Left renal cortex interstitium (tissue), 4 donors: ENCODE results near the gene FAM117B. TPM values are rescaled to one million over a fixed set of nuclear protein-coding genes. Genes with fewer than 3 reads are reported as not detected.
"Not testable (repeated sequence)": the region's sequence is repeated elsewhere in the genome, so short reads cannot be mapped to it uniquely, and the experiment has no call there.

Experiments used
- DNase-seq, 4 donors: peaks; one replicate each; pipeline ENCODE4 v3.0.0-alpha.2; 2013; ENCODE audit warnings: low read depth in 4 of 4, low spot score in 2 of 4, missing footprints in 1 of 4
- polyA plus RNA-seq, 4 donors: library from polyadenylated mRNA; unstranded; fragments of 120-200 nt; gene quantifications; one replicate each; pipeline ENCODE4 v1.2.1, GENCODE V29; 2013; ENCODE audit not compliant: insufficient read length in 4 of 4

FAM117B gene
- polyA plus RNA-seq, 4 donors = 26.6 to 31.9 (median 28.8) TPM

DNA sequence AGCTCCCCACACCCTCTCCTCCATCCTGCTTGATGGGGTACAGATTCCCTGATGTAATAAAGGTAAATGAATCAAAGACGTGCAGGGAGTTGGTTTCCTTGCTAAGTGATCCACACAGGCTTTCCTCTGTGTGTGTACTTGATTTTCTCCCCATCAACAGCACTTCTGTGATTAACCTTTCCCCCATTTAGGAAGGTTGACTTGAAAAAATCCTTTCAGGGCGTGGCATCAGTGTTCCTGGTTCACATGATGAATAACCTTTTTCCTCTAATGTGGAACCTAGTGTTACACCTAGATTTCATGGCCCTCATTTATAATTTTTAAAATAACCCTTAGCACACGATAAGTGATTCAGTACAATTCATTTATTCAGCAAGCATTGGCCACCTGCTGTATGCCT lies 121.8 kb downstream of the FAM117B start:
- no peak for DNase-seq

DNA sequence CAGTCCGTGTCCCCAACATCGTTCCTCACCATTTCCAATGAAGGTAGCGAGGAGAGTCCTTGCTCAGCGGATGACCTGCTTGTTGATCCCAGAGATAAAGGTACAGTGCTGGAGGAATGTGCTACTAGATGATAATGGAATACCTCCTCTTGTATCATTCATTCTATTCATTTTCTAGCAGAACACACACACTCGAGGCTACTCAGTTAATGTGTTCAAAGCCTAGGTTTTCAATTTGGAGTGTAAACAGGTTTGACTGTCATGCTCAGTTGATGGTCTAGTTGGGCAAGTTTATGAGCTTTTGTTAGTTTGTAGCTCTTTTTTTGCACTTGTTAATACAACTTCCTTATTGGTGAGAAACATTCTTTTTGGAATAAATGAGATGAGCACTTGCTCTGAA lies 122.6 kb downstream of the FAM117B start:
- no peak for DNase-seq

DNA sequence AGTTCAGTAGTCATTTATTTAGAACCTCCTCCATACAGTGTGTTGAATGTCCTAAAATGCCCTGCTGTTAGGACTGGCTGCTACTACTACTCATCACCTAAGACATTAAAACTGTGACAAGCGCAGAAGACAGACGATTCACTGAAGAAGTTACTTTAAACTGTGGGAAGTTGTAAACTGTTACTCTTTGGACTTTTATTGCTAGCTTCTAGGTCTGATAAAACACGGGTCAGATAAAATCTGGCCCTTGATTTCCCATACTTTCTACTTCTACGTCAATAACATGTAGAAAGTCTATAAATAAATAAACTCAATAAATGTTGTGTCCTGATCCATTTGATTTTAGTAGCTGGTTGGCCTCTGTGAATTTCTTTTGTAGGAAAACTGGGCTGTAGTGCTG lies 123.4 kb downstream of the FAM117B start:
- no peak for DNase-seq

DNA sequence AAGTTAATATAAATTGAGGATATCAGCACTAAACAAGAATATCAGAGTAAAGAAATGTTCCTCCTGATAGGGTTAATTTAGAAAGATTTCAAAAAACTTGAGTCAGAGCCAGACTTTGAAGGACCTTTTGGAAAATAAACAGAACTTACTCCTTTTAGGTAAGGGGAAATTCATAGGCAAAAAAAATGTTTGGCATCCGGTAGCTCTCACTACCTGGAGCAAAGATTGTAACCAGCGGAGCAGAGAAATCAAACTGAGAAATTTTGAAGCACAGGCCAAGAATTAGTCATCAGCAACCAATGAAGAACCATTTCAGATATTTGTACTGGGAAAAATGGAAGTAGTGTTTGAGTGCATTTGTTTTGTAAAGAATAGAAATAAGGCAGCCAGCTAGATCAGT lies 123.8 kb downstream of the FAM117B start:
- DNase-seq = no peak

DNA sequence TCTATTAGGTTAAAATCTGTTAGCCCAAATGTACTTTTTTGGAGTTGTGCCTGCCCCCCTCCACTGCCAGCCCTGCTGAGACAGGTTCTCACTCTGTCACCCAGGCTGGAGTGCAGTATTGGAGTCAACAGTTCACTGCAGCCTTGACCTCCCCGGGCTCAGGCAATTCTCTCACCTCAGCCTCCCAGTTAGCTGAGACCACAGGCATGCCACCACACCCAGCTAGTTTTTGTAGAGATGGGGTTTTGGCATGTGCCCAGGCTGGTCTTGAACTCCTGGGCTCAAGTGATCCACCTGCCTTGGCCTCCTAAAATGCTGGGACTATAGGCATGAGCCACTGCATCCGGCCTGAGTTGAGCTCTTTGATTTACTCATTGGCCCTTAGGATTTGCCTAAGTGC lies 126.1 kb downstream of the FAM117B start:
- no peak for DNase-seq

GRCh38 chr2:202762556-202762955 lies 127.8 kb downstream of the FAM117B start:
- no peak for DNase-seq

DNA sequence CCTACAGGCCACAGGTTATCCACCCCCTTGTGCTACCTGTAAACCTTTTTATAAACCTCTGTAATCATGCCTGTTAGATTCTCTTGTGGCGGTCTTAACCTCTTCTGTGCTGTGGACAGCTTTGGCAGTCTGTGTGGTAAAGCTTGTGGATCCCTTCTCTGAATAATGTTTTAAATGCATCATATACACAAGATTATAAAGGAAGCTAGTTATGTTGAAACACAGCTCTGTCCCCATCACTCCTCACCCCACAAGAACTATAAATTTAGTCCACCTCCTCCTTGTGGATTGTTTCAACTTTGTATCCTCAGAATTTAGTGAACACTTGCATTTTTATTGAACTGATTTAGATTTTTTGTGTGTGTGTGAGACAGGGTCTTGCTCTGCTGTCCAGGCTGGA lies 129.1 kb downstream of the FAM117B start:
- DNase-seq = no peak

DNA sequence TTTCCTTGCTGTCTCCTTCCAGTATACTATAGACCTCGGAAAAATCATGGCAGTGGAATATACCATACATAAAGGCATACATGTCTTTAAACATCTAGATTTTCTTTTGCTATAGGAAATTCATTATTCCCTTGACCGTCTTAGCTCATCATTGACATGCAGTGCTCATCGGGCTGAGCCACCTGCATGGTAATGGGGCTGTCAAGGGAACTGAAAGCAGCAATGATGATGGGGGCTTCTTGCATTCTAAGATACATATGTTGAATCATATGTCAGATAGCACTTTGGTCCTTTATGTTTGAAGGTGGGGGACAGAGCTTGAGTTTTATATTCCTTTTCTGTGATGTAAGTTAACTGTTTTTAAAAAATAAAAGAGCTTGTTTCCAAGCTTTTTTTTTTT lies 130.2 kb downstream of the FAM117B start:
- no peak for DNase-seq

DNA sequence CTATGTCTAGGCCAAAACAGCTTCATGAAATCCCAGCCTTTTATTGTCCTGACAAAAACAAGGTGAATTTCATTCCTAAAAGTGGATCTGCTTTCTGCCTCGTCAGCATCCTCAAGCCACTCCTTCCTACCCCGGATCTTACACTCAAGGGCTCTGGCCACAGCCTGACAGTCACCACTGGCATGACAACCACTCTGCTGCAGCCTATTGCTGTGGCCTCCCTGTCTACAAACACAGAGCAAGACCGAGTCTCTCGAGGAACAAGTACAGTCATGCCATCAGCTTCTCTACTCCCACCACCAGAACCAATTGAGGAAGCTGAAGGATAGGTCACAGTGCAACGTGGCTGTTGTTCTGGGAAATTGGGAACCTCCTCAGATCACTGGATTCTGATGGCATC lies 130.7 kb downstream of the FAM117B start:
- no peak for DNase-seq

DNA sequence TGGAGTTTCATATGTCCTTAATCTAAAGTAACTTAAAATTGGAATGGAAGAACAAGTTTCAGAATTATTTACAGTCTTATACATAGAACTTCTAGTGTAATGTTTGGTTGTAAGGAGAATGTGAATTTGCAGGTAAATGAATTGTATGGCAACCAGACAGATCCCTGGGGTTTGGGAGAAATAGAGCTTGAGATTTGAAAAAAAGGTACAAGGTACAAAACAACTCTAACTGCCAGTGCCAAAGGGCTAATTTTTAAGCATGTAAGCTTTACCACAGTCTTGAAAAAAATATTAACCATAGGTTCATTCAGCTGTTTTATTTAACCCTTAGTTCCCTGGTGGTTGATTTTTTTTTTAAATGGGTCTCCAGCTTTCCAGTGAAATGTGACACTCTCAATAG lies 133.5 kb downstream of the FAM117B start:
- DNase-seq = no peak

DNA sequence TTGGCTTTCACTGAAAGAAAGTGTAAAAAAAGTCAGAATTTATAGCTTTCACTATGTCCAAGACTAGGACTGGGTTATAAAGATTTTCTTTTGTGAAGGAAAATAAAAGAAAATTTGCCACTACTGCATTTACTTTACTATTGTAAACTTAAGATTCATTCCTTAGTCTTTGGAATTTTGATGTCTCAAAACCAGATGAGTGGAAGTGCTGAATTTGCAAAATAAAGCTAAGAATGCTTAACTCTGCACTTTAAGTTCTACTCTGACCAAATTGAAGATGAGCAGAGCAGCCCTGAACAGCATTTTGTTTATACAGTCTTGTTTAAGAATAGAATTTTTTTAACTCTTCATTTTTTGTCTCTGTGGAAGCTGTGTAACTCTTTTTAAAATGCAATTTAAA lies 134.4 kb downstream of the FAM117B start:
- no peak for DNase-seq

DNA sequence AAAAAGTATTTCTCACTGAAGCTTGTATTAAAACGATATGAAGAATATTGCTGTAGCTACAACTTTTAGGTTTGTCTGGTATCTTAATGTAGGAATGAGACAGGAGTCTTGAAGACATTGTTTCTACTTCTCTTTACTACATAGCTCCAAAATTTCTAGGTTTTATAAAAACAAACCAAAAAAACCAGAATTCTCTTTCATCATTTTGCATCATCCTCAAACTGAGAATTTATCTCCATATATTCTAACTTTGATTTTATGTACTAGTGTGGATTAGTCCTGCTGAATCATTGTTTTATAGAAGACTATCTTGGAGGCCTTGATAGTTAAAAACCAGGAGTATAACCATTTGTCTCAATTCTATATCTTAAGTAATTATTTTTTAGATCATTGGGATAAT lies 136.6 kb downstream of the FAM117B start:
- no peak for DNase-seq

DNA sequence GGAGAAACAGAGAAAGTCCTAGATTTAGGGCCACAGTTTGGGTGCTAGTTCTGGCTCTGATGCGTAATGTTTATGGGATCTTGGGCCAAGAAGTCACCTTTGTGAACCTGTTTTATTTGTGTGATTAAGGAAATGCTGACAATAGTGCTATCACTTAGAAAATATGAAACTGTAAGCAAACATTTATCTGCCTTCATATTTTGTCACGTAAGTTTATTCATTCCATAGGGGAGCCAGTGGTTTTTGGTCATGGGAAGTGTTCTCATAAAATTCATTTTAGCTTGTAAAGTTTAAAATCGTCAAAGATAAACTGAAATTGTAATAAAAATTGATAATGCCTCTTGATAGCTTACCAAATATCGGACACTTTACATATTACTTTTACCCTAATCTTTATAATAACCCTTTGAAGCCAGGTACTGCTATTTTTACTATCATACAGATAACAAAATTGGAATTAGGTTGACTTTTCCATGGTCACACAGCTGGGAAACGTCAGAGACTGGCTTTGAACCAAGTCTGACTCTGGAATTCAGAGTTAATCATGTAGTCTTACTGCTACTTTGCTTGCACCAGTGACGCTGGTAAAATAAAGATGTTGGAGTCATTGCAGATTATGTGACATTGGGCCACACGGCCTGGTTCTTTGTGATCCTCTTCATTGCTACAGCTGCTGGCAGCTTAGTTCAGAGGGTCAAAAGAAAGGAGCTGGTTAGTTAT lies 137.1 kb downstream of the FAM117B start:
- DNase-seq = peak in 3 of 4 donors; percentile 11 to 37 (median 16)

- DNase-seq = no peak
Observed at GRCh38 chr2:202773301-202773973, 138.7 kb downstream of the FAM117B start.

DNA sequence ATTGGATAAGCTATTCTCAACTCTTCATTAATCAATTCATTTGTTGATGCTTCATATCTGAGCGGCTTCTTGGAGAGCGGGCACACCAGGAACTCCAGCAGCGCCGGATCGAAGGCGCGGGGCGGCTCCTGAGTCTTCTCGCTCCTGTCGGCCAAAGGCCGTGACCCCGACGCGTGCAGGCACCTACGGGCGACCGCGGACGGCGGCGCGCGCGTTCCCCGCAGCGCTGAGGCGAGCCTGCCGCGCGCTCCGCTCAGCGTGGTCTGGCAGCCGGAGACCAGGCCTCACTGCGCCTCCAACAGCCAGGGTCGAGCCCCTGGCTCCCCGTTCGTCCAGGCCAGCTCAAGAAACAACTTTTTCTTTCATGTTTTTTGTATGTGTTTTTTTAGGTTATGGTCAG lies 139.3 kb downstream of the FAM117B start:
- DNase-seq = no peak

DNA sequence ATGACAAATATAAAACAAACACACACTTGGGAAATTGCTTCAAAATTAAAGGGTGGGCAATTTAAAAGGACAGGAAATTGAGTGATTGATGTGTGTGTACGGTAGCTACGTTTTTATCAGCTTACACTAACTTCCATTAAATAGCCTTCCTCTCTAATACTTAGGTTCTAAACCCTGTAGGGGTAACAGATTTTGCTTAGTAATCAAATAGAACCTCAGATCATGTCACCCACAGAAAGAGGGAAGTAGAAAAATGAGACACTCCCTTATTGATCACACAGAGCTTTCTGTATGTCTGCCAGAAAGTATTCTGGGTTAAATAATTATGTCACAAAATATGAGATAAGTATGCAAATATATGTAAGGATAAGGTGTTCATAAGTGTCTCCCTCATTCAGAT lies 143.4 kb downstream of the FAM117B start:
- no peak for DNase-seq

DNA sequence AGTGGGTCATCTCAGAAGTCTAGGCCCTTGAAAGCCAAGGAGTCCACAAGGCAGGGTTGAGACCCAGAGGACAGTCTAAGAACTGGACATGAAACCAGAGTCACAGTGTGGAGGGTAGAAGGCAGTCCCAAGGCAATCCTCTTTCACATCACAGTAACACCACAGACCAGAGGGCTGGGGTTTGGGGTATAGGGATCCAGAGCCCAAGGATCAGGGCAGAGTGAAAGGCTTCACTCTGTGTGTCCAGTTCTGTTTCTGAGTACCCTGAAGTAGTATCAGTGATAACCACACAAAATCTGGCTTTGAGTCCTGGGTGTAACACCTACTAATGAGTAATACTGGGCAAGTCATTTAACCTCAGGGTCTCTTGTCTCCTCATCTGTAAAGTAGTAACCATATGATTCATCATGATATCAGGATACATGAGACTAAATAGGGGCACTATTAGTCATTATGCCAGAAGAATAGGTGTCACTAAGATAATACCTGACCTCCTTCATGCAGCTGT lies 145.8 kb downstream of the FAM117B start:
- DNase-seq = no peak

- DNase-seq = no peak
Observed at GRCh38 chr2:202782940-202783558, 148.3 kb downstream of the FAM117B start.

DNA sequence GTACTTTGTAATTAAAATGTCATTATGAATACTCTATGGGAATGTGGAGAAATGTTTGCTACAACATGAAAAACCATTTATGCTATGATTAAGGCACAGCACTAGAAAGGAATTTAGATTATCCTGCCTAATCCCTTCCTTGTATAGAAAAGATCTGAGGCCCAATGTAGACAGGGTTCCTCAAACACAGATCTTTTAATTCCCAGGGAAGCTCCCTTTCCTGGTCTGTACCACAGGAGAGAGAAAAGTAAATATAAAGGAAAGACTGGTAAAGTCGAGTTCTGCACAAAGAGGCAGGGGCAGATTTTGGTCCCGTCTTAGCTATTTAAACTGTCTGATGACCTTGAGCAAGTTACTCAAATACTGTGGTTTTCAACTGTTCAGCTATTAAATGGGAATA lies 152.1 kb downstream of the FAM117B start:
- no peak for DNase-seq

DNA sequence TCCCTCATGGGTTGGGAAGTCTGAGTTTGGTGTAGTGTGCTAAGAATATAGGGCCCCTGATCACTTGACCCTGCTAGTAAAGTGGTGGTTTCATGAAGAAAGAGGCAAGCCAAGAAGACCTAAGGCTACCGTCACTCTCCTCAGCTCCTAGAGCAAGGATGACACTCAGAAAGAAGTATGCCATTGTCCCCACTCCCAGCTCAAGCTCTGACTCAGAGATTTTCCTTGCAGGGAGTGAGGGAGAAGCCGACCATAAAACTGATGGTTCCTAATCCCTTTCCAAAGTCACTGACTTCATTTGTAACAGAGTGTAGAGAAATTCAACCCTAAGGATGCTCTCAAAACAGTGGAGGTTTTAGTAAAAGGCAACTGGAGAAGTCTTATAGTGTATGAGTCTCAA lies 155.9 kb downstream of the FAM117B start:
- no peak for DNase-seq

DNA sequence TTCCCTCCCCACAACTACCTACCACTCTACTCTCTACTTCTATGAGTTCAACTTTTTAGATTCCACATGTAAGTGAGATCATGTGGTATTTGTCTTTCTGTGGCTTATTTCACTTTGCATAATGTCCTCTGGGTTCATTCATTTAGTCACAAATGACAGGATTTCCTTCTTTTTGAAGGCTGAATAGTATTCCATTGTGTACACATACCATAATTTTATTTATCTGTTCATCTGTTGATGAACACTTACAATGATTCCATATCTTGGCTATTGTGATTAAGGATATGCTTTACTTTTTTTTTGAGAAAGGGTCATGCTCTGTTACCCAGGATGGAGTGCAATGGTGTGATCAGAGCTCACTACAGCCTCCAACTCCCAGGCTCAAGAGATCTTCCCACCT lies 163.2 kb downstream of the FAM117B start:
- no peak for DNase-seq

DNA sequence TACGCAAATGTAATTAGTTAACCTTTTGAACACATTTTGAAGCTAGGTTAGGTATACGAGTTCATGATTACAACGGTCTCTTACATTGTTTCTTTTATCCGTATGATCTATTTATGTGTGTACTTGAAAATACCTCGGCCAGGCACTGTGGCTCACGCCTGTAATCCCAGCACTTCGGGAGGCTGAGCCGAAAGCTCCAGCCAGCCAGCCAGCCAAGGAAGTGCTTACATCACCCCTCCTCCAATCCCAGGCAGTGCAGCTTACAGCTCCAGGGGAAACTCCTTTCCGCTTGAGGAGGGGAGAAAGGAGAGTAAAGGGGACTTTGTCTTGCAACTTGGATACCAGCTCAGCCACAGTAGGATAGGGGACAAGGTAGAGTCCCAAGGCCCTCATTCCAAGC lies 171.1 kb downstream of the FAM117B start:
- DNase-seq = not testable (repeated sequence)
